ENCODE data around the gene SEZ6L2. TPM values are rescaled to one million over a fixed set of nuclear protein-coding genes. Genes with fewer than 3 reads are reported as not detected.

The SEZ6L2 gene
- total and polyA plus RNA-seq, 2 of the 13 experiments (the other 11 are each of a cell fraction or from before 2014, with no cell fraction given), result 14.9 to 16.9 TPM

DNA sequence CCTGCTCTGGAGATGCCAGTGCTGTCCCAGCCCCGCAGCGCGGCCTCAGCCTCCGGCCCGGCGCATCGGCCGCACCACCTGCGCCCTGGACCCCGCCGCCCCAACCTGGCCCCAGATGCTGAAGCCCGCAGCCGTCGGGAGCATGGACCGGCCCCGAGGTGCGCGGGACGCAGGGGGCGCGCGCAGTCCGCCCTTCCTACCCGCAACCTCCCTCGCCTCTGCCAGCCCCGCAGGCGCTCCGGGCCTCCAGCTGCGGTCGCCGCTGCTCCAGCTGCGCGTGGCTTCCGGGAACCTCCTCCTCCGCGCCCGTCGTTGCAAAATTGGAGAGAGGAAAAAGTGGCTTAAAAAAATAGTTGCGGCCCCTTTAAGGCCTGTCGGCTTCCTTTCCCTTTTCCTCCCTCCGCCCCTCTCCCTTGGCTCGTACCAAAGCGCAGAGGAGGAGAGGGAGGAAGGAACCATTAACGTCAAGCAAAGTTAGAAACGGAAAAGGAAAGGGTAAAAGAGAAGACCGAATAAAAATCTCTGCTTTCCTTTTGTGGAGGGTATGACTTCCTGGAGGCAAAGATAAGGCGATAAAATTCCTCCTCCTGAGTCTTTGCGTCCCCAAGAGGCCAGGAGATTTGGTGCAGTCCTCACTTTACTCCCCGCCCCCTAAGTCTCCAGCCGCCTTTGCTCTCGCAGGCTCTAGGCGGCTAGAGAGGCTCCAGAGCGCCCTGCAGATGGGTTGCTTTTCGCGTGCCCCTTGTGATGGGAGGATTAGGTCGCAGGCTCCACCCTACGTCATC is 36.3 kb downstream of the SEZ6L2 start, which contains the start of gene CDIPT (continued):
- TF ChIP-seq SMAD1 (CRISPR knock-in tag; IDR thresholded peaks at IDR 0.05; ENCODE audit: borderline replicate concordance, low read depth), result peak; percentile 80; the same call in 1 of the 2 replicates
- TF ChIP-seq ZNF207 (IDR thresholded peaks at IDR 0.05; ENCODE audit: borderline replicate concordance), result no peak
- TF ChIP-seq, protein P1, sequence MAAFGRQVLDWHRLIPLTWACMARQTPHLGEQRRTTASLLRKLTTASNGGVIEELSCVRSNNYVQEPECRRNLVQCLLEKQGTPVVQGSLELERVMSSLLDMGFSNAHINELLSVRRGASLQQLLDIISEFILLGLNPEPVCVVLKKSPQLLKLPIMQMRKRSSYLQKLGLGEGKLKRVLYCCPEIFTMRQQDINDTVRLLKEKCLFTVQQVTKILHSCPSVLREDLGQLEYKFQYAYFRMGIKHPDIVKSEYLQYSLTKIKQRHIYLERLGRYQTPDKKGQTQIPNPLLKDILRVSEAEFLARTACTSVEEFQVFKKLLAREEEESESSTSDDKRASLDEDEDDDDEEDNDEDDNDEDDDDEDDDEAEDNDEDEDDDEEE (CRISPR knock-in tag; IDR thresholded peaks at IDR 0.05), result 0 out of 2 replicates have a peak, but pooled peaks have one; percentile 33
- peak; percentile 10 for TF ChIP-seq MED8 (CRISPR knock-in tag; IDR thresholded peaks at IDR 0.05; ENCODE audit: insufficient replicate concordance)
- peak; percentile 81 for TF ChIP-seq SIN3A (IDR thresholded peaks at IDR 0.05; ENCODE audit: borderline replicate concordance, low read depth, low read length)
- TF ChIP-seq ZNF775 (CRISPR knock-in tag; IDR thresholded peaks at IDR 0.05; ENCODE audit: borderline replicate concordance), result no peak
- no peak for TF ChIP-seq ZNF496 (CRISPR knock-in tag; IDR thresholded peaks at IDR 0.05; ENCODE audit: insufficient replicate concordance)
- no peak for TF ChIP-seq ATM (IDR thresholded peaks at IDR 0.05; ENCODE audit: borderline replicate concordance)
- TF ChIP-seq NRL (CRISPR knock-in tag; IDR thresholded peaks at IDR 0.05; ENCODE audit: borderline replicate concordance), result no peak
- no peak for TF ChIP-seq CENPX (CRISPR knock-in tag; IDR thresholded peaks at IDR 0.05)
- TF ChIP-seq TEAD2 (CRISPR knock-in tag; IDR thresholded peaks at IDR 0.05), result no peak
- TF ChIP-seq, protein P2, sequence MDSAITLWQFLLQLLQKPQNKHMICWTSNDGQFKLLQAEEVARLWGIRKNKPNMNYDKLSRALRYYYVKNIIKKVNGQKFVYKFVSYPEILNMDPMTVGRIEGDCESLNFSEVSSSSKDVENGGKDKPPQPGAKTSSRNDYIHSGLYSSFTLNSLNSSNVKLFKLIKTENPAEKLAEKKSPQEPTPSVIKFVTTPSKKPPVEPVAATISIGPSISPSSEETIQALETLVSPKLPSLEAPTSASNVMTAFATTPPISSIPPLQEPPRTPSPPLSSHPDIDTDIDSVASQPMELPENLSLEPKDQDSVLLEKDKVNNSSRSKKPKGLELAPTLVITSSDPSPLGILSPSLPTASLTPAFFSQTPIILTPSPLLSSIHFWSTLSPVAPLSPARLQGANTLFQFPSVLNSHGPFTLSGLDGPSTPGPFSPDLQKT (CRISPR knock-in tag; IDR thresholded peaks at IDR 0.05; ENCODE audit: borderline replicate concordance), result no peak
- peak; percentile 99 for TF ChIP-seq POGZ (CRISPR knock-in tag; IDR thresholded peaks at IDR 0.05)
- no peak for TF ChIP-seq SRSF1 (optimal IDR thresholded peaks at IDR 0.05; ENCODE audit: low read depth, low read length)
- no peak for TF ChIP-seq ZNF337 (CRISPR knock-in tag; IDR thresholded peaks at IDR 0.05; ENCODE audit: borderline replicate concordance, low read depth)
- TF ChIP-seq, protein P3, sequence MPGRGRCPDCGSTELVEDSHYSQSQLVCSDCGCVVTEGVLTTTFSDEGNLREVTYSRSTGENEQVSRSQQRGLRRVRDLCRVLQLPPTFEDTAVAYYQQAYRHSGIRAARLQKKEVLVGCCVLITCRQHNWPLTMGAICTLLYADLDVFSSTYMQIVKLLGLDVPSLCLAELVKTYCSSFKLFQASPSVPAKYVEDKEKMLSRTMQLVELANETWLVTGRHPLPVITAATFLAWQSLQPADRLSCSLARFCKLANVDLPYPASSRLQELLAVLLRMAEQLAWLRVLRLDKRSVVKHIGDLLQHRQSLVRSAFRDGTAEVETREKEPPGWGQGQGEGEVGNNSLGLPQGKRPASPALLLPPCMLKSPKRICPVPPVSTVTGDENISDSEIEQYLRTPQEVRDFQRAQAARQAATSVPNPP (CRISPR knock-in tag; IDR thresholded peaks at IDR 0.05), result no peak
- TF ChIP-seq, protein P4, sequence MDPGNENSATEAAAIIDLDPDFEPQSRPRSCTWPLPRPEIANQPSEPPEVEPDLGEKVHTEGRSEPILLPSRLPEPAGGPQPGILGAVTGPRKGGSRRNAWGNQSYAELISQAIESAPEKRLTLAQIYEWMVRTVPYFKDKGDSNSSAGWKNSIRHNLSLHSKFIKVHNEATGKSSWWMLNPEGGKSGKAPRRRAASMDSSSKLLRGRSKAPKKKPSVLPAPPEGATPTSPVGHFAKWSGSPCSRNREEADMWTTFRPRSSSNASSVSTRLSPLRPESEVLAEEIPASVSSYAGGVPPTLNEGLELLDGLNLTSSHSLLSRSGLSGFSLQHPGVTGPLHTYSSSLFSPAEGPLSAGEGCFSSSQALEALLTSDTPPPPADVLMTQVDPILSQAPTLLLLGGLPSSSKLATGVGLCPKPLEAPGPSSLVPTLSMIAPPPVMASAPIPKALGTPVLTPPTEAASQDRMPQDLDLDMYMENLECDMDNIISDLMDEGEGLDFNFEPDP (CRISPR knock-in tag; conservative IDR thresholded peaks at IDR 0.05), result no peak
- no peak for TF ChIP-seq BRCA1 (CRISPR knock-in tag; IDR thresholded peaks at IDR 0.05)
- TF ChIP-seq ELF1 (CRISPR knock-in tag; IDR thresholded peaks at IDR 0.05), result peak; percentile 85
- TF ChIP-seq GATAD2A (CRISPR knock-in tag; IDR thresholded peaks at IDR 0.05), result peak; percentile 79
- TF ChIP-seq, protein P5, sequence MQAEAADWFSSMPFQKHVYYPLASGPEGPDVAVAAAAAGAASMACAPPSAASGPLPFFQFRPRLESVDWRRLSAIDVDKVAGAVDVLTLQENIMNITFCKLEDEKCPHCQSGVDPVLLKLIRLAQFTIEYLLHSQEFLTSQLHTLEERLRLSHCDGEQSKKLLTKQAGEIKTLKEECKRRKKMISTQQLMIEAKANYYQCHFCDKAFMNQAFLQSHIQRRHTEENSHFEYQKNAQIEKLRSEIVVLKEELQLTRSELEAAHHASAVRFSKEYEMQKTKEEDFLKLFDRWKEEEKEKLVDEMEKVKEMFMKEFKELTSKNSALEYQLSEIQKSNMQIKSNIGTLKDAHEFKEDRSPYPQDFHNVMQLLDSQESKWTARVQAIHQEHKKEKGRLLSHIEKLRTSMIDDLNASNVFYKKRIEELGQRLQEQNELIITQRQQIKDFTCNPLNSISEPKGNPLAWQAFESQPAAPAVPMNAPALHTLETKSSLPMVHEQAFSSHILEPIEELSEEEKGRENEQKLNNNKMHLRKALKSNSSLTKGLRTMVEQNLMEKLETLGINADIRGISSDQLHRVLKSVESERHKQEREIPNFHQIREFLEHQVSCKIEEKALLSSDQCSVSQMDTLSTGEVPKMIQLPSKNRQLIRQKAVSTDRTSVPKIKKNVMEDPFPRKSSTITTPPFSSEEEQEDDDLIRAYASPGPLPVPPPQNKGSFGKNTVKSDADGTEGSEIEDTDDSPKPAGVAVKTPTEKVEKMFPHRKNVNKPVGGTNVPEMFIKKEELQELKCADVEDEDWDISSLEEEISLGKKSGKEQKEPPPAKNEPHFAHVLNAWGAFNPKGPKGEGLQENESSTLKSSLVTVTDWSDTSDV (CRISPR knock-in tag; IDR thresholded peaks at IDR 0.05), result peak; percentile 91

All from HepG2 (cell line).